Activated T-cell treated with anti-CD3 and anti-CD28 coated beads for 4 hours (primary cell): Measurements from ENCODE around the gene C1QTNF4.

Source experiments
- DNase-seq: peaks from one replicate; pipeline ENCODE4 v3.0.0-alpha.2; 2020

C1QTNF4 gene

DNA sequence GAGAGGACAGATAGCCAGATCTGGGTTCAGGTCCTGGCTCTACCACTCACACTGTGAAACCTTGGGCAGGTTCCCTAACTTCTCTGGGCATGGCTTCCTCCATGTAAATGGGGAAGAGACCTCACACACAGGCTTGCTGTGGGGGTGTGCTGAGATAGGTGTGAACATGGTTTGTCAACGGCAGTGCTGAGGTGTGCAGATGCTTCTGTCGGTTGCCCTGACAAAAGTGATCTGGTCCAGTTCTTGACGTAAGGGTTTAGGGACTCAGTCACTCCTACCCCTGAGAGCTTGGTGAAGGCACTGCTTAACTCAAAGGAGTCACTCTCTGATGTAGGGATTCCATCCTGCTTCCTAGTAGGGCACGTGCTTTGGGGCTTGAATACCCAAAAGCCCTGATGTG is 2.0 kb downstream of the C1QTNF4 start:
- DNase-seq: no peak

DNA sequence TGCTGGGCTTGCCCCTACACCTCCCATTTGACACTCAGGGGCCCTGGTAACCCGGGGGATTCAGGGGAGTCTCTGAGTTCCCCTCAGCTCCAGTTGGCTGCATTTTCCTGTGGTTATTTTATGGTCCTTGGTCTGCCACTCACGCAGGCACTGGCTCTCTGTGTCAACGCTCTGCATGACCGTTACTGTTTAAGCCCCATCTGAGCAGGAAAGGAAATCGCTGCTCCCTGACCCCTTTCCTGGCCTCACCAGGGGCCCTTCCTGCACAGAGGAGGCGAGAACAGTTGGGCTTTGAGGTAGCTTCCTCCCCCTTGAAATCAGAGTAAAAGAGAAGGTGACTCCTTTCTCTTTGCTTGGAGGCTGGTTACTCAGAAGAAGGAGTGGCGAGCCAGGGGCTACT is 2.4 kb downstream of the C1QTNF4 start:
- DNase-seq: no peak

DNA sequence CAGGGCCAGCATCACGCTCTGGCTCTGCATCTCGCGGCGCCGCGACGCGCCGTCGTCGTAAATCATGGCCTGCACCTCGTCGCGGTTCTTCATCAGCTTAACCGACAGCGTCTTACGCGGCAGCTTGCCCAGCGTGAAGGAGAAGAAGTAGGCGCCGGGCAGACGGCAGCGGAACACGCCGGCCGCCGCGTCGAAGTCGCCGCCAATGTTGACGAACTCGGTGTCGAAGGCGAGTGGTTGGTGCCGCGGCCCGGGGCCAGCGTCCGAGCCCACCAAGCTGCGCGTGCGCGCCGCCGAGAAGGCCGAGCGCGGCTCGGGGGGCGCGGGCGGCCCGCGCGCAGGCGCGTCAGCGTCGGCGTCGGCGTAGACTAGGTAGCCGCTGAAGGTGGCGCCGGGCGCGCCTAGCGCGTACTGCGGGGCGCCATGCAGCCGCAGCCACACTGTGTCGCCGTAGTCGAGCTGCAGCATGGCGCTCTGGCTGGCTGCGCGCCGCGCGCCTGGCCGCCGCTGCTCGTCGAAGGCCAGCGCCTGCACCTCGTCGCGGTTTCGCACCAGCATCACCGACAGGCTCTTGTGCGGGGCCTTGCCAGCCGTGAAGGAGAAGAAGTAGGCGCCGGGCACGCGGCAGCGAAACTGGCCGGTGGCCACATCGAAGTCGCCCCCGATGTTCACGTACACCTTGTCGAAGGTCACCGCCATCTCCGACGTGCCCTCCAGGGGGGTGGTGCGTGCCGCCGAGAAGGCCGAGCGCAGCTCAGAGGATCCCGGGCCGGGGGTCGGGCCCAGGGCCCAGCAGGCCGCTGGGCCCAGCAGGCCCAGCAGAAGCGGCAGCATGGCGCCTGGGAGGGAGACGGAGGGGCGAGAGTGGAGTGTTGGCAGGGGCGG is 4.0 kb downstream of the C1QTNF4 start:
- DNase-seq: no peak

DNA sequence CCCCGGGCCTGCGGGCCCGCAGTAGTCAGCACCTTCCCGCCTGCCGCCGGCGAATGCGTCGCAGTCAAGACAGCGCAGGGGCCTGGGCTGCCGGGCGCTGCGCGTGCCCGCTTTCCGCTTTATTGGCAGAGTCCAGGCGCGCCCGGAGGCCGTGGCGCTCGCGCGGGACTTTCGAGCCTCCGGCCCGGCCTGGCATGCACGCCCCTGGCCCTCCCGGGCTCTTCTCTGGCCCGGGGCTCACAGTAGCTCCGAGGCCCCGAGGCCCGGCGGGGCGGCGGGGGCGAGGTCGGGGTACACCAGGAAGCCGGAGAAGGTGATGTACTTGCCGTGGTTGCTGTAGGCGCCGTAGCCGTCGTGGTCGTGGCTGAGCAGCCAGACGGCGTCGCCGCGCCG is 4.6 kb downstream of the C1QTNF4 start:
- DNase-seq: no peak

DNA sequence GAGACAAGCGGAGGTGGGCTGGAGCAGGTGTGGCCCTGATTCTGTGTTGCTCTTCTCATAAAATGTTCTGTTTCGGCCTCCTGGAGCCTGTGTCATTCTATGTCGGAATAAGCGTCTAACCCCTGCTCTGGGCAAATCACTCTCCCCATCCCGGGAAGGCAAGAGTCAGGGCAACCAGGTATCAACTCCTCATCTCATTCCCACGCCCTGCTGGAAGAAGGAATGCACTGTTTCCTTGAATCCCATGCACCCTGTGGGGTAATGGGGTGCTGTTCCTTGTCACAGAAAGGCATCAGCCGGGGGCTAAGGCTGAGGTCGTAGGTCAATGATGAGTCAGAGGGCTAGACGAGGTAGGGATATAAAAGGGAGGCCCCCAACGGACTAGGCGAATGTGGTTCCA is 5.1 kb downstream of the C1QTNF4 start:
- no peak for DNase-seq

DNA sequence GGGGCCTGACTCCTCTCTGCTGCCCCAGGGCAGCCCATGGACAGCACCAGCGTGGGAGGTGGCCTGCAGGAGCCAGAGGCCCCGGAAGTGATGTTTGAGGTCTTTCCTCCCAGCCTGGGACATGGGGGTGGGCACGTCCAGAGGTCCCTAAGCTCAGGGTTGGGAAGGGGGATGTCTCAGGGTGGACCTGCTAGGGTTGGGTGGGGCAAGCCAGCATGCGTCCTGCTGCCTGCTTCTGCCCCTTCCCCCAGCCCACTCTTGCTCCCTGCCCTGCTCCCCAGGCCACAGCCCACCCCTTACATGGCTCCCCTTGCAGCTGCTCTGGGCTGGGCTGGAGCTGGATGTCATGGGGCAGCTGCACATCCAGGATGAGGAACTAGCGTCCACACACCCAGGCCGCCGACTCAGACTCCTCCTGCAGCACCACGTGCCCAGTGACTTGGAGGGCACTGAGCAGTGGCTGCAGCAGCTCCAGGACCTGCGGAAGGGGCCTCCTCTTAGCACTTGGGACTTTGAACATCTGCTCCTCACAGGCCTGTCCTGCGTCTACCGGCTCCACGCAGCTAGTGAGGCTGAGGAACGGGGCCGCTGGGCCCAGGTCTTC is 6.4 kb downstream of the C1QTNF4 start:
- DNase-seq: no peak

DNA sequence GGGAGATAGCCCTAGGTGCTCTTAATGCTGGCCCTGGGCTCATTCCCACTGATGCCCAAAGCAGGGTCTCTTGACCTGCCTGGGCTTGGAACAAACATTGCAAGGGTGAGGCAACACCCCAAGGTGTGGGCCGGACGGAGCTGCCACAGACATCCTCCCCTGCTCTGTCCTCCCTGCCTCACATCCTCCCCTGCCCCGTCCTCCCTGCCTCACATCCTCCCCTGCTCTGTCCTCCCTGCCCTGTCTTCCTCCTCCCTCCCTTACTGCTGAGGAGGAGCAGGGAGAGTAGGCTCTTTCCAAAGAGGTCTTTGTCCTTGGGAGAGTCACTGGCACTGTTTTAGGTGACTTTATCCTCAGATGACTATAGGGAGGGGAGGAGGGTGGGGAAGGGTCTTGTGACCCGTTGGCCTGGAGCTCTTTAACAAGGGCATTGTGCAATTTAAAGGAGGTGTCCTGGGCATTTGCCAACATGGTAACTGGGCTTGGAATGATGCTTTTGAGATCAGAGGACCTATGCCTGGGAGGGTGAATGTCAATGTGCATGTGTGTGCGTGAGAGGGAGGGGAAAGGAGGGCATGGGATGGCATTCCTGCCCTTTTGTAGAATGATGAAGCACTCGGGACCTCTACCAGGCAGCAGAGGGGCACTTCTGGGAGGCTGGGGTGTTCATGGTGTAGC is 7.0 kb downstream of the C1QTNF4 start:
- DNase-seq: no peak

DNA sequence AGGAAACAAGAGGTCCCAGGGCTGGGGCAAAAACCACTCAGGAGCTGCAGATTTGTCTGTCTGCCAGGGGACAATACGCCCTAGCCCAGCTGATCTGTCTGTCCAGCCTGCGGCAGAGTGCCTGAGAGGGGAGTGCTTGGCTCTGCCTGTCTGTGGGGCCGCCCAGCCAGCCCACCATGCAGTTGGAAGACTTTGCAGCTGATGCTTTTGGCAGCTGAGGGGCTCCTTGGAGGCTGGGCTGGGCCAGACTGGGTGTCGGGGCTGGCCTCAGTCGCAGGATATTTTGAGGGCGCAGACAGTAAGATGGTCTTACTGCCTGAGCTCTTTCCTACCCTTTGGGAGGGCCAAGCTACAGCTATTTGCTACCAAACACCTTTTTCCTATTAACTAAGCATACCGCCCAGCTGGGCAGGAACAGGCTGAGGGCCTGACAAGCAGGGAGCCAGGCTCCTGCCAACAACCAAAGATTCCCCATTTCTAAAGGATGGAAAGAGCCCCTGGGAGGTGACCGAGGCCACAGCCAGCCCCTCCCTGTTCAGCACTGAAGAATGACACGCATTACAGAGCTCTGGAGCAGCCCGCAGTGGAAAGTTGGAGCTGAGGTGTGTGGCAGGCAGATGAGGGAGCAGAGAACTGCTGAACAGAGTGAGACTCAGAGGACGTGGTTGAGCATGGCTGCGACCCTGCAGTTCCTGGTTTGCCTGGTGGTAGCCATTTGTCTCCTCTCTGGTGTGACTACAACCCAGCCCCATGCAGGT is 7.9 kb downstream of the C1QTNF4 start, which contains the start of gene FAM180B:
TSS of gene FAM180B (plus strand) at position 581 of the 758 bp plus-strand sequence. CDS start at position 672, 91 bp downstream.
- DNase-seq: no peak

DNA sequence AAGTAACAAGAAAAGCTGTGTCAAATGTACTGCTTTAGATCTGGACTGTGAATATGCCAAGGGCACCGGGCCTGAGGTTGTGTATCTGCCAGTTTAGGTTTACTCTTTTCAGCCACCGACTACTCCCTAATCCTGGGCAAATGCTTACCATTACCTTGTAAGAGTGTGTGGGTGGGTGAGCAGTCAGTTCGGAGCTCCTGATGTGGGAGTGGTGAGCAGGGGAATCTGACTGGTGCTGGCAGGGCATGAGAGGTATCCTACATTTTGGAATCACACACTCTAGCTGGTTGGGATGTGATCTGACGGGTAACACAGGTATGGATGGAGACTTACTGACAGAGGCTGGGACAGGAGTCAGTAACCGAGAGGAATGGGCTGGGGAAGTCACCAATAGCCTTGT is 10.4 kb downstream of the C1QTNF4 start:
- no peak for DNase-seq

DNA sequence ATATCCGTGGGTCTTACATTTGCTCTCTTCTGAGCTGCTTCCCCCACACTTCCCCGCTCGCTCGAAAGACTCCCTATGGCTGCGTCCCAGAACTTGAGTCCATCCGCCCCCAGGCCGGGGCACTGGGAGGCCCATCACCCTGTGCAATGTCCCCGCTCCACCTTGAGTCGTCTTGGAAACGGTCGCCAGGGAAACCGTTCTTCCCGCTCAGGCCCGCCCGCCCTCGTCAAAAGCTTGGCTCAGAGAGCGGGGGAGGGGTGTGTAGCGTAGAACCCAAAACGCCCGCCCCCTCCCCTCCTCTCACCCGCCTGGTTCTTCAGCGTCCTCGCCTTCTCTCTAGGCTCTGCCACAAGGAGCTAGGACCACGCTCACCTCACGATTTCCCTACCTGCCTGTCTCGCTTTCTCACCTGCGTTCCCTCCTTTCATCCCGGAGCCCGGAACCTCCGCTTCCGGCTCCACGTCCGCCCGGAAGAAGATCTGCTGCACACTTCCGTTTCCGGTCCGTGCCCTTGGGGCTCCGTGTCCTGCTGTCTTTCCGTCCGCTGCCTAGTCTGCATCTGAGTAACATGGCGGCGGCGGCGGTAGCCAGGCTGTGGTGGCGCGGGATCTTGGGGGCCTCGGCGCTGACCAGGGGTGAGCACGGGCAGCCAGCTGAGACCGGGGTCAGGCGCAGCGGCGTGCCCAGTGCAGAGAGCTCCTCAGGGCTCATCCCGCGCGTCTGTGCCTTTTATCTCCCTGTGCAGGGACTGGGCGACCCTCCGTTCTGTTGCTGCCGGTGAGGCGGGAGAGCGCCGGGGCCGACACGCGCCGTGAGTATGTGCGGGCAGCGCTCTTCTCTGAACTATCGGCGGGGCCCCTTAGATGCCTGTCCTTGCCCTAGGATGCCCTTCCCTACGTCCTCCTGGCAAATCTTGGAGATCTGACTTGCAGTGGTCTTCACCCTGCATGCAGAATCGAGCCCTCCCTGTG is 15.4 kb downstream of the C1QTNF4 start, which contains the start of the genes KBTBD4 and NDUFS3:
TSS of gene KBTBD4 (minus strand) at position 447 of the 971 bp plus-strand sequence. CDS start at position 428, 19 bp downstream.
TSS of gene NDUFS3 (plus strand) at position 551 of the 971 bp plus-strand sequence. CDS start at position 569, 18 bp downstream.
- peak; percentile 88 for DNase-seq

DNA sequence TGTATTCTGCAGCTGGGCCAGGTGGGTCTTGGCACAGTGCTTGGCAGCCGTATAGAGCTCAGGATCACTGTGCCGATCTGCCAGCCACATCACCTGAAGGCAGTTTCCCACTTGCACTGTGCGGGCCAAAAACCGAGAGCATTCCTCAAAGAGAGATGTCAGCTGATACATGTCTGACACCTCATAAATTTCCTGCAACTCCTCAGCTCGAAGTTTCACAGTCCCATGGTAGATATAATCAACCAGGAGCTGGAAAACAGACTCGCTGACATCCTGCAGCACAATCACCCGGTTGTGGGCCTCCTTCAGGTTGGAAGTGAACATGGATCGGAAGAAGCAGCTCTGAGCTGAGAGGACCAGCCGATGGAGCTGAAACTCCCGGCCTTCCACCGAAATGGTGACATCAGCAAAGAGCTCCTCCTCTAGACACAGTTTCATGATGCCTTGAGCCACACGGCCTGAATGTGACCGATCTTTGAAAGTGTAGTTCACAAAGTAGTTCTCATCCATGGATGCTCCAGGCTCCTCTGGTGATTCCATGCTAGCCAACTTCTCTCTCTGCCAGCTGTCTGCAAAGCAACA is 16.7 kb downstream of the C1QTNF4 start:
- no peak for DNase-seq

DNA sequence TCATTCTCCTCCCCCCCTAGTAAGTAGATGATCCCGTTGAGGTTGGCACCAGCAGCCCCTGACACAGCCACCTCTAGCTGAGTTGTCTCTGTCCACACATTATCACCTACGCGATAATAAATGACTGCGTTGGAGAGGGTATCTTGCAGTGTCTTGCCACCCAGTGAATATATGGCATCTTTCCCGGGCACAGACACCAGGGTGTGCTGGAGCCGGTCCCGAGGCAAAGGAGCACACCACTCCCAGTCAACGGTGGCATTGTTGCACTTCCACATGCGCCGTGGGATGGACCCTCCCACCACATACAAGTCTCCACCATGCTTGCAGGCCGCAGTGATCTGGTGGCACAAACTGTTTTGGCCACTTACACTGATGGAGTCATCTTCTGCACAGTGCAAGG is 20.9 kb downstream of the C1QTNF4 start:
- DNase-seq: no peak

DNA sequence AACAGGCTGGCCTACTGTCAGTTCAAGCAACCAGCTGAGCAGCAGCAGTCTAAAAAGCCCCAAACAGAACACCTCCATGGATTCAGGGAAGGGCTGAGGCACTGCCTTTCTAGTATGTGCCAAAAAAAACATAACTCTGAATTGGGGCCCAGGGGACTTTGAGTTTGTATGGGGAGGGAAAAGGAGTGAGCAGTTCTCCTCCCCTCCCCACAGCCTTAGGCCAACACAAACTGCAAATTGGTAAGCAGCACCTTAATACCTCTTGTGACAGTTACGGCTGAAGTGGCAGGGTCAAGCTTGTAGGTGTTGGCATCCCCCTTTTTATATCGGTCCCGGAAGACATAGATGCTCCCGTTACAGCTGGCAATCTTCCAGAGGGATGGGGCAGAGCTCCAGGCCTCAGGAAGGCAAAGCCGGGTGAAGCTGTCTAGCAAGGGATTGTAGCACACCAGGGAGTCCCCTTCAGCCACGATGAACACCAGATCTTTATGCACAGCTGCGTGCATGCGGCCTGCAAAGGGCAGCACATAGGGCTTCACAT is 21.4 kb downstream of the C1QTNF4 start:
- DNase-seq: no peak

DNA sequence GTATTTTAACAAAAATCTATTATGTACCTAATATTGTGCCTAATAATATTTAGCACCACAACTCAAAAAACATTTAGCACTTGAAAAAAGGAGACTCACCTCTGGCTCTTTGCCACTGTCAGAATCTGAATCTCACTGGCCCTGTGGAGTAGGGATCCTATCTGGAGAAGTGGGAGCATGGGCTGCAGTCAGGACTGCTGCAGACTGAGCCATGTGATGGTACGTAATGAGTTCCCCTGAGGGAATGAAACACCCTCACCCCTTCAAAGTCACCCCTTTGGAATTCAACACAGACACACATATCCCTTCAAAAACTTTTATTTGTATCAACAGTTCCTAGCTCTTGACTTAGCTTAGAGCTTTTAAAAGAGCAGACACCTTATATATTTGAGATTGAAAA is 22.3 kb downstream of the C1QTNF4 start:
- DNase-seq: no peak

DNA sequence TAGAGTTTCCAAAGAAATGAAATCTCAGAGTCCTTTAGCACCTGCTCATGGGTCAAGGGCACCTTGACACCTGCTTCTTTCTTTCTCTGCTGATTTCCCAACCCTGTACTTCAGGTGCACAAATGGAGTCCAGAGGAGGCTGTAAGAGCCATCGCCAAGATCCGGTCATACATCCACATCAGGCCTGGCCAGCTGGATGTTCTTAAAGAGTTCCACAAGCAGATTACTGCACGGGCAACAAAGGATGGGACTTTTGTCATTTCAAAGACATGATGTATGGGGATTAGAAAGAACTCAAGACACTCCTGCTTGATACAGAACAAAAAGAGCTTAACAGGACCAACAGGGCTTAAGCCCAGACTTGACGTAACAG is 22.9 kb downstream of the C1QTNF4 start:
- no peak for DNase-seq

DNA sequence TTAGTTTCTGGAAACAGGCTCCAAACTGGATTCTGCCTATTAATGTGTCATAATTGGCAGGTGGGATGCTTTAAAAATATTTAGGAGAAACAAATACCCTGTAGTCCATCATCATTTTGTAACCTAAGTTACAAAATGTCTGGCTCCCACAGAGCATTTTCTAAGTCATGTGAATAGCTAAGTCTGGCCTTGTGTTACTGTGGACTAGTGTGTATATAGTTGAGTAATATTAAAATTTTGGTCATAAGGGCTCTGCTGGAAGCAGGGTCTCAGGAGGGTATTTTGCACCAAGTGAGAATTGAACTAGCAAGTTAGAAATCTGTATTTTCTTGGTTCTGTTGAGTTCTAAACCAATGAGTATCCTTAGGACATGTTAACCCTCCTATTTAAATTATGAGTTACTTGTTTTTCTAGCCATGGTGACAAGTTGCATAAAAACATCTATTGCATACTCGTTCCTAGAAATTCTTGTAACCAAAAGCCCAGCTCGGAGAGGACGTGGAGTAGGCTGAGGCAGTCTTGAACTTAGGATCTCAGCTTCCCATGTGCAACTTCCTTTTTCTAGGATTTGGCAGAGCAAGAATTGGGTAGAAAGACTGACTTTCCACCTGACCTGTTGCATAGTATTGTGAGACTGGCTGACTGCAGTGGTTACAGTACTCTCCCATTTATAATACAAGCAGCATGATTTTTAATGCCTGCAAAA is 23.4 kb downstream of the C1QTNF4 start:
- DNase-seq: no peak

DNA sequence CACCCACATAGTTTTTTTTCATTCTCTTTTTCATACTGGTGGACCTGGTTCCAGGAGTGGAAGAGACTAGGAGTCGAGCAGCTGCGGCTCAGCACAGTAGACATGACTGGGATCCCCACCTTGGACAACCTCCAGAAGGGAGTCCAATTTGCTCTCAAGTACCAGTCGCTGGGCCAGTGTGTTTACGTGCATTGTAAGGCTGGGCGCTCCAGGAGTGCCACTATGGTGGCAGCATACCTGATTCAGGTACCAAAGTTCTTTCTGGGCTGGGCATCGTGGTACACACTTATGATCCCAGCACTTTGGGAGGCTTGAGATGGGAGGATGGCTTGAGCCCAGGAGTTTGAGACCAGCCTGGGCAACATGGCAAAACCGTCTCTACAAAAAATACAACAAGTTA is 24.6 kb downstream of the C1QTNF4 start:
- DNase-seq: no peak

DNA sequence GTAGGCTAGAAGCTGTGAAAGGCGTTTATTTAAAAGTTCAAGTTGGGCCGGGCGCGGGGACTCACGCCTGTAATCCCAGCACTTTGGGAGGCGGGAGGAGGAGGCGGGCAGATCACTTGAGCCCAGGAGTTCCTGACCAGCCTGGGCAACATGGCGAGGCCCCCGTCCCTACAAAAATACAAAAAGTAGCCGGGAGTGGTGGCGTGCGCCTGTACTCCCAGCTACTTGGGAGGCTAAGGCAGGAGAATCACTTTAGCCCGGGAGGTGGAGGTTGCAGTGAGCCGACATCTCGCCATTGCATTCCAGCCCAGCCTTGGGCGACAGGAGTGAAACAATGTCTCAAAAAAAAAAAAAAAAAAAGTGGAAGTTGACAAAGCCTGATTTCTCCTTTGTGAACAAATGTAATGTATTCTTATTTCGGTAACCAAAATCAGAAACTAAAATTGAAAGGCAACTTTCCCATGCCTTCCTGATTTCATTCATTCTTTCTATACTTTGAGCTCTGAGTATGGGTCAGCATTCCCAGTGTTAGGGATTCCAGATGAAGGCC is 28.0 kb downstream of the C1QTNF4 start:
- no peak for DNase-seq

DNA sequence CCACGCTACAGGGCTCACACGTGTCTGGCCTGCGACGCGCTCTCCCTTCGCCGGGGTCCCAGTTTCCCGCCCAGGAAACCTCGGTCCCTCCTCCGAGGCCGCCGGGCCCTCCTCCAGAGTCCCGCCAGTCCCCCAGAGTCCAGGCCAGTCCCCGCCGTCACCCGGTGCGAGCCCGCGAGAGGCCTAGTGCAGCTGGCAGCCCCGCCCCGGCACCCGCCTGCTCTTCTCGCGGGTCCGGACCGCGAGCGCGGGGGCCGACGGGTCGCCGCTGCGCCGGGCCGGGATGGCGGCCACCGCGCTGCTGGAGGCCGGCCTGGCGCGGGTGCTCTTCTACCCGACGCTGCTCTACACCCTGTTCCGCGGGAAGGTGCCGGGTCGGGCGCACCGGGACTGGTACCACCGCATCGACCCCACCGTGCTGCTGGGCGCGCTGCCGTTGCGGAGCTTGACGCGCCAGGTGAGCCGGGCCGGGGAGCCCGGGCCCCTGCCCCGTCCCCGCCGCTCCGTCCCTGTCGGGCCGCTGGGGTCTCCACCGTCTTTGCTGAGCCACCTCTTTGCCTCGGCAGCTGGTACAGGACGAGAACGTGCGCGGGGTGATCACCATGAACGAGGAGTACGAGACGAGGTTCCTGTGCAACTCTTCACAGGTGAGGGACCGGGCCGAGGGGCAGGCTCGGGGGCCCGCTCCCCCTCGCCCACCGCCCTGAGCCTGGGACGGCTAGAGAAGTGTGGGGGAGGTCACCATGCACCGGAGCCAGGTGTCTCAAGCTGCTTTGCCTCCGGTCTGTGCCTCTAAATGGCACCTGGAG is 28.7 kb downstream of the C1QTNF4 start, which contains the start of gene PTPMT1:
TSS of gene PTPMT1 (plus strand) at position 260 of the 809 bp plus-strand sequence. CDS start at position 284, 24 bp downstream.
- DNase-seq: peak; percentile 40
